Thymus (tissue), 11 donors: ENCODE results near the gene RNF208. TPM values are rescaled to one million over a fixed set of nuclear protein-coding genes. Genes with fewer than 3 reads are reported as not detected.
A peak's percentile ranks its signal among the peaks of the same experiment; 100 is the strongest.
"Not testable (repeated sequence)": the region's sequence is repeated elsewhere in the genome, so short reads cannot be mapped to it uniquely, and the experiment has no call there.

Source experiments
- DNase-seq, 9 donors: peaks; one replicate each; pipeline ENCODE4 v3.0.0-alpha.2; 2013; ENCODE audit warnings: low spot score in 9 of 9, low read depth in 6 of 9, missing footprints in 1 of 9
- H3K27ac ChIP-seq, 2 donors: one replicate each; pipeline ENCODE4 v1.5.1; 2013; ENCODE audit warnings: control low read depth in 1 of 2, low read depth in 1 of 2, low read length in 1 of 2, mild to moderate bottlenecking in 1 of 2, moderate library complexity in 1 of 2
- H3K27me3 ChIP-seq, 2 donors: one replicate each; pipeline ENCODE4 v1.5.1; 2013; ENCODE audit warnings: low read length in 1 of 2; ENCODE audit not compliant: control insufficient read depth in 2 of 2, insufficient read depth in 1 of 2
- H3K36me3 ChIP-seq, 2 donors: one replicate each; pipeline ENCODE4 v1.5.1; 2013; ENCODE audit warnings: low read length in 1 of 2, mild to moderate bottlenecking in 1 of 2, moderate library complexity in 1 of 2; ENCODE audit not compliant: control insufficient read depth in 2 of 2, insufficient read depth in 2 of 2
- H3K4me1 ChIP-seq, 2 donors: one replicate each; pipeline ENCODE4 v1.5.1; 2013; ENCODE audit warnings: low read length in 2 of 2; ENCODE audit not compliant: control insufficient read depth in 2 of 2, insufficient read depth in 2 of 2
- H3K4me3 ChIP-seq, 2 donors: one replicate each; pipeline ENCODE4 v1.5.1; 2013; ENCODE audit warnings: low read length in 2 of 2, control low read depth in 1 of 2, mild to moderate bottlenecking in 1 of 2
- H3K9me3 ChIP-seq, 2 donors: one replicate each; pipeline ENCODE4 v1.5.1; 2013; ENCODE audit warnings: low read length in 1 of 2, mild to moderate bottlenecking in 1 of 2; ENCODE audit not compliant: control insufficient read depth in 2 of 2, insufficient read depth in 1 of 2
- WGBS: extraction: QIAGEN DNeasy Blood & Tissue Kit; methylation state at CpG from one replicate; pipeline ENCODE4 v1.1.7; 2013; 5-methylcytosine and 5-hydroxymethylcytosine counted together
- polyA plus RNA-seq: library from polyadenylated mRNA; stranded (reverse); fragments of 200-250 nt; gene quantifications from one replicate; pipeline ENCODE4 v1.2.3, GENCODE V29; 2013
- total RNA-seq: library from RNA; stranded (reverse); fragments of 120-200 nt; gene quantifications from one replicate; pipeline ENCODE4 v1.2.4, GENCODE V29; 2013
- donor health status: healthy.

Gene RNF208
- total and polyA plus RNA-seq, 2 donors = 0.09 to 5.3 TPM

DNA sequence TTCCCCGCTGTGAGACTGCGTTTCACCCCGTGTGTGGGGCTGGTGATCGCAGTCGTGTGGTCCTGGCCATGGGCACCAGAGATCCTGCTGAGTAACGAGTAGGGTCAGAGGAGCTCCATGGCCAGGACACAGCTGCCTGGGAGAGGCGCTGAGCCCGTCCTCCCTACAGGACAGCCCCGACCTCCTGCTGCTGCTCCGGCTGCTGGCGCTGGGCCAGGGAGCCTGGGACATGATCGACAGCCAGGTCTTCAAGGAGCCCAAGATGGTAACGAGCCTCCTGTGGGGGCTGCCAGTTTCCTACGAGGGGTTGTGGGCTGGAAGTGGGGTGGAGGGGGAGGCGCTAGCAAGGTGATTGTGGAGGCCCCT is 44.1 kb upstream of the RNF208 start:
- 98% methylated on average over 15 of the region's 15 CpGs for WGBS
- H3K9me3 ChIP-seq = no peaks in the 10 kb centered on the region
- no peak for DNase-seq
- peaks cover 4 to 5% of the 10 kb centered on the region in 2 donors for H3K4me1 ChIP-seq
- no peak overlapping the region for H3K27ac ChIP-seq
- H3K4me3 ChIP-seq = no peak overlapping the region
- H3K36me3 ChIP-seq = peaks cover 42 to 71% of the 10 kb centered on the region in 2 donors
- H3K27me3 ChIP-seq = peaks cover 10 to 29% of the 10 kb centered on the region in 2 donors

GRCh38 chr9:137265496-137266161 is 43.6 kb upstream of the RNF208 start:
- WGBS = 95% methylated on average over 29 of the region's 29 CpGs
- Histone ChIP-seq H3K36me3 (peaks cover 42 to 67% of the 10 kb centered on the region in 2 donors), H3K27me3 (peaks cover 10 to 26% of the 10 kb centered on the region in 2 donors), H3K9me3 (no peaks in the 10 kb centered on the region), H3K4me3 (no peak overlapping the region), H3K27ac (no peak overlapping the region), H3K4me1 (no peaks in the 10 kb centered on the region)
- DNase-seq = no peak

DNA sequence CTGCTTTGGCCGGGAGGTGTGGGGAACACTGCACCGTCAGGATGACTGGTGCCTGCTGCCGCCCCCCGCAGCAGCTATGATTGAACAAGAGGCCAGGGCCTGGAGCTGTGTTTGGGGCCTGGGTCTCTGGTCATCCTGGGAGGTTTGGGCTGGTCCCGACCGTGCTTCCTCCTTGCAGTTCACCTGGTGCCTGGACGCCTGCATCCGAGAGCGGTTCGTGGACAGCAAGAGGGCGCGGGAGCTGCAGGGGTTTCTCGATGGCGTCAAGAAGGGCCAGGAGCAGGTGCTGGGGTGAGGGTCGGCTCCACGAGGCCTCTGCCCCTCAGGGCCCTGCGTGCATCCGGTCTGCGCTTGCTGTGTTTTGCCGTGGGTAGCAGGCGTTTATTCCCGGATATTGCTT is 42.0 kb upstream of the RNF208 start:
- no peak for DNase-seq
- Histone ChIP-seq H3K36me3 (peaks cover 43 to 61% of the 10 kb centered on the region in 2 donors), H3K4me3 (no peak overlapping the region), H3K27me3 (peaks cover 2 to 15% of the 10 kb centered on the region in 2 donors), H3K9me3 (no peaks in the 10 kb centered on the region), H3K4me1 (no peaks in the 10 kb centered on the region), H3K27ac (no peak overlapping the region)
- 99% methylated on average over 22 of the region's 22 CpGs for WGBS

GRCh38 chr9:137263506-137263905 is 41.5 kb upstream of the RNF208 start:
- Histone ChIP-seq H3K4me3 (no peak overlapping the region), H3K9me3 (no peaks in the 10 kb centered on the region), H3K27me3 (peaks cover 2 to 11% of the 10 kb centered on the region in 2 donors), H3K27ac (no peak overlapping the region), H3K36me3 (peaks cover 45 to 60% of the 10 kb centered on the region in 2 donors), H3K4me1 (no peaks in the 10 kb centered on the region)
- no peak for DNase-seq
- WGBS = 87% methylated on average over 10 of the region's 10 CpGs

- H3K4me3 ChIP-seq = no peak overlapping the region
- WGBS = 93% methylated on average over 24 of the region's 24 CpGs
- no peaks in the 10 kb centered on the region for H3K9me3 ChIP-seq
- no peaks in the 10 kb centered on the region for H3K4me1 ChIP-seq
- no peak overlapping the region for H3K27ac ChIP-seq
- H3K27me3 ChIP-seq = peaks cover 2 to 7% of the 10 kb centered on the region in 2 donors
- H3K36me3 ChIP-seq = peaks cover 46 to 57% of the 10 kb centered on the region in 2 donors
- no peak for DNase-seq
Measured at GRCh38 chr9:137262909-137263285, 40.9 kb upstream of the RNF208 start.

DNA sequence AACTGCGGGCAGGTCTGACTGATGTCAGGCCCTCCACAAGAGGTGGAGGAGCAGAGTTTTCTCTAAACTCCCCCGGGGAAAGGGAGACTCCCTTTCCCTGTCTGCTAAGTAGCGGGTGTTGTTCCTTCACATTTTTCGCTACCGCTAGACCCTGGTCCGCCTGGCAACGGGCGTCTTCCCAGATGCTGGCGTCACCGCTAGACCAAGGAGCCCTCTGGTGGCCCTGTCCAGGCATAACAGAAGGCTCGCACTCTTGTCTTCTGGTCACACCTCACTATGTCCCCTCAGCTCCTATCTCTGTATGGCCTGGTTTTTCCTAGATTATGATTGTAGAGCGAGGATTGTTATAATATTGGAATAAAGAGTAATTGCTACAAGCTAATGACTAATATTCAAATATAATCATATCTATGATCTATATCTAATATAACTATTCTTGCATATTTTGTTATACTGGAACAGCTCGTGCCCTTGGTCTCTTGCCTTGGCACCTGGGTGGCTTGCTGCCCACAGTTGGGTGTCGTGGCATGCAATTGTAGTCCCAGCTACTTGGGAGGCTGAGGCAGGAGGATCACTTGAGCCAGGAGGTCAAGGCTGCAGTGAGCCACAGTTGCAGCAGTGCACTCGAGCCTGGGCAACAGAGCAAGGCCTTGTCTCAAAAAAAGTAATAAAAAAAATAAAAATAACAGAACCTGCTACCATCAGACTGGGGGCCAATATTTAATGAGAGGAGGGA is 40.3 kb upstream of the RNF208 start:
- H3K4me1 ChIP-seq, H3K4me3 ChIP-seq, DNase-seq, H3K27ac ChIP-seq, H3K27me3 ChIP-seq, H3K9me3 ChIP-seq: not testable (repeated sequence)
- WGBS = 73% methylated on average over 15 of the region's 15 CpGs
- H3K36me3 ChIP-seq = peaks cover 46 to 54% of the 10 kb centered on the region in 2 donors

DNA sequence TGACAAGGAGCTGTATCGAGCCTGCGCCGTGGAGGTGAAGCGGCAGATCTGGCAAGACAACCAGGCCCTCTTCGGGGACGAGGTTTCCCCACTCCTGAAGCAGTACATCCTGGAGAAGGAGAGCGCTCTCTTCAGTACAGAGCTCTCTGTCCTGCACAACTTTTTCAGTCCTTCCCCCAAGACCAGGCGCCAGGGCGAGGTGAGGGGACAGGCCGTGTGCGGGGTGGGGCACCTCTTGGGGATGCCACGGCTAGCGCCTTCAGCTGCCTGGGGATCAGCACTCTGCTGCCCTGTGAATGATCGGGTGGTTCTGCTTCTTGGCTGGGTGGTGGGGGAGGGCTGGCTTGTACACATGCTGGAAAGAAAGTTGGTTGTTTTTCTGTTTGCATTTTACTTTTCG is 34.8 kb upstream of the RNF208 start:
- Histone ChIP-seq H3K4me3 (no peak overlapping the region), H3K36me3 (peaks cover 18 to 19% of the 10 kb centered on the region in 2 donors), H3K4me1 (peaks cover 7 to 22% of the 10 kb centered on the region in 2 donors), H3K27ac (no peak overlapping the region), H3K9me3 (peaks cover 0 to 4% of the 10 kb centered on the region in 2 donors), H3K27me3 (peaks cover 7 to 18% of the 10 kb centered on the region in 2 donors)
- WGBS = 97% methylated on average over 15 of the region's 15 CpGs
- DNase-seq = no peak

- H3K9me3 ChIP-seq = peaks cover 0 to 4% of the 10 kb centered on the region in 2 donors
- H3K4me3 ChIP-seq = peak overlapping the region in 1 of 2 donors; percentile 75
- peaks cover 7 to 22% of the 10 kb centered on the region in 2 donors for H3K4me1 ChIP-seq
- peaks cover 7 to 21% of the 10 kb centered on the region in 2 donors for H3K27me3 ChIP-seq
- DNase-seq = no peak
- WGBS = 97% methylated on average over 15 of the region's 15 CpGs
- no peak overlapping the region for H3K27ac ChIP-seq
- H3K36me3 ChIP-seq = peaks cover 18 to 19% of the 10 kb centered on the region in 2 donors
Measured at GRCh38 chr9:137256362-137256761, 34.3 kb upstream of the RNF208 start.

DNA sequence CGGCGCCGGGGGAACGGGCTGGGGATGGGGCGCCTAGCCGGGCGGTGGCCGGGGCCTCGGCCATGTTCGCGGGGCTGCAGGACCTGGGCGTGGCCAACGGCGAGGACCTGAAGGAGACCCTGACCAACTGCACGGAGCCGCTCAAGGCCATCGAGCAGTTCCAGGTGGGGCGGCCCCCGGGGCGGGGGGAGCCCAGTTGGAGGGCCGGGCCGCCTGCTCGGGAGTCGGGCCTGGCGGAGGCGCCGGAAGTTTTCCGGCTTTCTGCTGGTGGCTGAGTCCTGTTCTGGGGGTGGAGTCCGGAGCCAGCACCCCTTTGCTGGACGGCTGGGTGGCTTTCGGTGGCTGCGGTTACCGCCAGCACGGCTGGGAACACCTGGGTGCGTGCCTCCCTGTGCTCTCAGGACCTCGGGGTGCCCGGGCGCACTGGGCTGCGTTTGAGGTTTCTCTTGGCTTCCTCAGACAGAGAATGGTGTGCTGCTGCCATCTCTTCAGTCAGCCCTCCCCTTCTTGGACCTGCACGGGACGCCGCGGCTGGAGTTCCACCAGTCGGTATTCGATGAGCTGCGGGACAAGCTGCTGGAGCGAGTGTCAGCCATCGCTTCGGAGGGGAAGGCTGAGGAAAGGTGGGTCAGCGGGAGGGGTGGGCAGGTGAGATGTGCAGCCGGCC is 33.5 kb upstream of the RNF208 start:
- H3K9me3 ChIP-seq = peaks cover 0 to 4% of the 10 kb centered on the region in 2 donors
- peaks cover 7 to 22% of the 10 kb centered on the region in 2 donors for H3K4me1 ChIP-seq
- H3K27me3 ChIP-seq = peaks cover 7 to 23% of the 10 kb centered on the region in 2 donors
- WGBS = 4% methylated on average over 51 of the region's 51 CpGs
- H3K27ac ChIP-seq = peak overlapping the region in 1 of 2 donors; percentile 38
- peak overlapping the region; percentile 75 to 98 for H3K4me3 ChIP-seq
- peak in 1 of 9 donors; percentile 55 for DNase-seq
- H3K36me3 ChIP-seq = peaks cover 18 to 19% of the 10 kb centered on the region in 2 donors
